Umbilical cord (tissue), 2 donors: ENCODE results near the gene NECTIN1. TPM values are rescaled to one million over a fixed set of nuclear protein-coding genes. Genes with fewer than 3 reads are reported as not detected.

ENCODE experiments used
- DNase-seq: peaks from one replicate; pipeline ENCODE4 v3.0.0-alpha.2; 2015; ENCODE audit warnings: low spot score
- total RNA-seq: library from RNA; depleted of rRNA; stranded (reverse); fragments of >200 nt; gene quantifications from one replicate; pipeline ENCODE4 v1.2.3, GENCODE V29; 2014; ENCODE audit warnings: low replicate concordance; ENCODE audit not compliant: insufficient read depth

NECTIN1 gene
- total RNA-seq, 1 donor from 2014 or later, result 4.1 TPM

- no peak for DNase-seq
Observed at GRCh38 chr11:119755356-119756071, 26.5 kb upstream of the NECTIN1 start.

GRCh38 chr11:119754656-119755355 is 25.8 kb upstream of the NECTIN1 start:
- no peak for DNase-seq

- DNase-seq, result peak; percentile 63
Observed at GRCh38 chr11:119754199-119754598, 25.2 kb upstream of the NECTIN1 start.

GRCh38 chr11:119752946-119753345 is 23.9 kb upstream of the NECTIN1 start:
- peak; percentile 38 for DNase-seq

- peak; percentile 73 for DNase-seq
Observed at GRCh38 chr11:119752345-119752871, 23.4 kb upstream of the NECTIN1 start.

- no peak for DNase-seq
Observed at GRCh38 chr11:119750056-119750455, 21.1 kb upstream of the NECTIN1 start.

- no peak for DNase-seq
Observed at GRCh38 chr11:119749006-119749565, 20.1 kb upstream of the NECTIN1 start.

- no peak for DNase-seq
Observed at GRCh38 chr11:119747868-119748660, 19.1 kb upstream of the NECTIN1 start.

- DNase-seq, result no peak
Observed at GRCh38 chr11:119745776-119746535, 17.0 kb upstream of the NECTIN1 start.

- no peak for DNase-seq
Observed at GRCh38 chr11:119745112-119745511, 16.1 kb upstream of the NECTIN1 start.

GRCh38 chr11:119744577-119744976 is 15.6 kb upstream of the NECTIN1 start:
- no peak for DNase-seq

GRCh38 chr11:119743006-119743405 is 14.0 kb upstream of the NECTIN1 start:
- DNase-seq, result no peak

- DNase-seq, result peak; percentile 79
Observed at GRCh38 chr11:119742263-119742861, 13.4 kb upstream of the NECTIN1 start.

GRCh38 chr11:119741369-119742262 is 12.6 kb upstream of the NECTIN1 start:
- no peak for DNase-seq

- DNase-seq, result no peak
Observed at GRCh38 chr11:119739975-119740374, 11.0 kb upstream of the NECTIN1 start.

- DNase-seq, result peak; percentile 89
Observed at GRCh38 chr11:119739021-119739703, 10.2 kb upstream of the NECTIN1 start.

- DNase-seq, result no peak
Observed at GRCh38 chr11:119738059-119738439, 9.0 kb upstream of the NECTIN1 start.

GRCh38 chr11:119737366-119738058 is 8.5 kb upstream of the NECTIN1 start:
- DNase-seq, result no peak
